GM18520 (cell line): ENCODE data around the gene S100P.
"Not testable (repeated sequence)": the region's sequence is repeated elsewhere in the genome, so short reads cannot be mapped to it uniquely, and the experiment has no call there.

Experiments used
- ATAC-seq: cut with Tn5 transposase; IDR thresholded peaks from one replicate; pipeline ENCODE4 v1.9.1; 2021; ENCODE audit not compliant: unreplicated experiment

The S100P gene

GRCh38 chr4:6672541-6673190 lies 21.0 kb upstream of the S100P start:
- ATAC-seq = not testable (repeated sequence)

- not testable (repeated sequence) for ATAC-seq
Measured at GRCh38 chr4:6673191-6673659, 20.5 kb upstream of the S100P start.

GRCh38 chr4:6673660-6674499 lies 19.8 kb upstream of the S100P start:
- ATAC-seq = peak; percentile 69

GRCh38 chr4:6674500-6675149 lies 19.1 kb upstream of the S100P start:
- ATAC-seq = peak; percentile 32

GRCh38 chr4:6676722-6677558 lies 16.7 kb upstream of the S100P start:
- ATAC-seq = no peak

GRCh38 chr4:6680372-6681034 lies 13.2 kb upstream of the S100P start:
- ATAC-seq = no peak

GRCh38 chr4:6681191-6681590 lies 12.5 kb upstream of the S100P start:
- ATAC-seq = no peak

- no peak for ATAC-seq
Measured at GRCh38 chr4:6682862-6683590, 10.7 kb upstream of the S100P start.

- no peak for ATAC-seq
Measured at GRCh38 chr4:6684656-6685055, 9.0 kb upstream of the S100P start.

GRCh38 chr4:6686104-6686787 lies 7.4 kb upstream of the S100P start:
- ATAC-seq = no peak

GRCh38 chr4:6687947-6688878 lies 5.5 kb upstream of the S100P start:
- ATAC-seq = no peak

- peak; percentile 63 for ATAC-seq
Measured at GRCh38 chr4:6688879-6689505, 4.7 kb upstream of the S100P start.

GRCh38 chr4:6689506-6689960 lies 4.1 kb upstream of the S100P start:
- no peak for ATAC-seq

GRCh38 chr4:6692379-6692778 lies 1.3 kb upstream of the S100P start:
- no peak for ATAC-seq

GRCh38 chr4:6692806-6693205 lies 872 bp upstream of the S100P start:
- no peak for ATAC-seq

GRCh38 chr4:6694177-6694901 lies 661 bp downstream of the S100P start:
- ATAC-seq = no peak
